Measurements from ENCODE around the gene ABHD14A. TPM values are rescaled to one million over a fixed set of nuclear protein-coding genes. Genes with fewer than 3 reads are reported as not detected.

The ABHD14A gene
- total and polyA plus RNA-seq, 12 donors: 19.3 to 80.1 (median 25.4) TPM

DNA sequence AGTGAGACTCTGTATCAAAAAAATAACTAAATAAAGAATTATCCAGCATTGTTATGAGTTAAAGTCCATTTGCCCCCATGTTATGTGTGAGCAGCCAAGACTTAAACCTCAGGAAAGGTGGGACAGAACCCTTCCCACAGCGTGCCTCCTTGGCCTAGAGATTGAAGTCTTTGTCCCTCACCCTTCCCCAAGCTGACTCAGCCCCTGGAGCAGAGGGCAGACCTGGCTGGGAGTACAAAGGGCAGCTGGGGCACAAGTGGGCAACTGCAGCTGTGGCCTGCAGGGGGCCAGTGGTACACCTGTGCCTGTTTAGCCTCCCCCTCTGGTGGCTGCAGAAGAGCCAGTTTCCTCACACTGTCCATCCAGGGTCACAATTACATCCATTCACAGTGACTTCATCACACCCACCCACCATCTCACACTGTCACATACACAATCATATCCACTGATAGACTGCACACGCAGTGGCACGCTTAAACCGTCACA lies 7.5 kb downstream of the ABHD14A start:
- H3K36me3 ChIP-seq: peaks cover 0 to 6% (median 0%) of the 10 kb centered on the region in 9 donors
- TF ChIP-seq CTCF (IDR thresholded peaks at IDR 0.05): peak in 7 of 9 donors; percentile 39 to 51 (median 44)
- peak overlapping the region; percentile 39 to 80 (median 64) for H3K4me3 ChIP-seq
- no peak for DNase-seq
- 8 to 13% methylated on average over 4 of the region's 4 CpGs for WGBS, 2 donors
- H3K27me3 ChIP-seq: no peaks in the 10 kb centered on the region
- no peaks in the 10 kb centered on the region for H3K9me3 ChIP-seq
- ATAC-seq: peak; percentile 2 to 34 (median 19)
- intact Hi-C loops (cut with DNase I): loop anchor here in 2 of 10 donors (2.0 to 5.0 kb wide), 2 partner anchors 40 kb away; partner anchors contain the start of genes PARP3 (in 2 of the 2) and RRP9 (in 1 of the 2)
- H3K27ac ChIP-seq: peak overlapping the region; percentile 76 to 98 (median 95)
- H3K4me1 ChIP-seq: peaks cover 9 to 35% (median 28%) of the 10 kb centered on the region in 9 donors

DNA sequence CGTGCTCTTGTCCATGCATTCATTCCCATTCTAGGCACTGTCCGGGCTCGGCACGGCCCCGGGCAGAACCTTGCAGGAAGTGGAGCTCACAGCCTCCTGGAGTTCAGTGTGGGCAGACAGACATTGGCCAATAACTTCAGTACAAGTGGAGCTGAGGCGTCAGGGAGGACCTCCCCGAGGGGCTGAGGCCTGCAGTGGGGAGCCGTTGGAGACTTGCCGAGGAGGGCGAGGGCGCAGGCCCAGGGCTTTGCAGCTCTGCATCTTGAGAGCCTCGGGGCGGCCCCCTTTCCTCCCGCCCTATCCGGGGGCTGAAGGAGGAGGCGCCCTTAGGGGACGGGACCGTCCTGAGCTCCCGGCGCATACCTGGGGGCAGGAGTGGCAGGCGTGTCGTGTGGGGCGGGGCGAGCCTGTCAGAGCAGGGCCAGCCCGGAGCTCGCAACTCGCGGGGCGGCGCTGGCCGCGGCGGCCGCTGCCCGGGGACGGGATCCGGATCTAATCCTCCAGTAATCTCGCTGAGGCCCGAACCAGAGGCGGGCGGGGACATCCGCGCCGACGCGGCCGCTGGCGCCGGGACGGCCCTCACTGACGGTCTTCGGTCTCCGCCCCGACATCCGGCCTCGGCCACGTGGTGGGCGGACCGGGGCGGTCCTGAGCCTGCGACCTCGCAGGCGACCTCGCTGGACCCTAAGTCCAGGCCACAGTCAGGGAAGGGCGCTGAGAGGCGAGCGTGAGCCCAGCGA lies 8.1 kb downstream of the ABHD14A start, which contains the start of gene ACY1:
Gene ACY1, plus strand, starts transcription at position 698 of the 740 bp plus-strand sequence. CDS start 530 bp downstream, outside the sequence.
- no peaks in the 10 kb centered on the region for H3K27me3 ChIP-seq
- H3K9me3 ChIP-seq: no peaks in the 10 kb centered on the region
- 0% methylated on average over 46 to 68 of the region's 68 CpGs for WGBS, 2 donors
- DNase-seq (peak; percentile 87 to 91), ATAC-seq (peak; percentile 90 to 95 (median 92))
- H3K4me1 ChIP-seq: peaks cover 9 to 35% (median 28%) of the 10 kb centered on the region in 9 donors
- TF ChIP-seq CTCF (IDR thresholded peaks at IDR 0.05): peak in 1 of 9 donors; percentile 7
- peak within 1 kb of the TSS; percentile 76 to 98 (median 95) for H3K27ac ChIP-seq
- H3K36me3 ChIP-seq: peaks cover 0 to 6% (median 0%) of the 10 kb centered on the region in 9 donors
- intact Hi-C loops (cut with DNase I): loop anchor here in 2 of 10 donors (2.0 to 5.0 kb wide), 2 partner anchors 40 to 41 kb away; partner anchors contain the start of genes PARP3 (in 2 of the 2) and RRP9 (in 1 of the 2)
- peak within 1 kb of the TSS; percentile 39 to 80 (median 64) for H3K4me3 ChIP-seq

- no peak for TF ChIP-seq CTCF (IDR thresholded peaks at IDR 0.05)
- Histone ChIP-seq H3K36me3 (peaks cover 0 to 4% (median 0%) of the 10 kb centered on the region in 9 donors), H3K27me3 (no peaks in the 10 kb centered on the region), H3K4me1 (peaks cover 9 to 36% (median 28%) of the 10 kb centered on the region in 9 donors), H3K9me3 (no peaks in the 10 kb centered on the region), H3K27ac (peak overlapping the region; percentile 76 to 98 (median 95)), H3K4me3 (peak overlapping the region; percentile 39 to 80 (median 64))
- intact Hi-C loops (cut with DNase I): loop anchor here in 2 of 10 donors (2.0 to 5.0 kb wide), 2 partner anchors 41 kb away; partner anchors contain the start of genes PARP3 (in 2 of the 2) and RRP9 (in 1 of the 2)
- DNase-seq (no peak), ATAC-seq (peak in 3 of 8 donors; percentile 0 to 3 (median 2))
- WGBS, 2 donors: 72 to 73% methylated on average over 22 of the region's 22 CpGs
Measured at GRCh38 chr3:51983578-51984268, 8.9 kb downstream of the ABHD14A start.

GRCh38 chr3:51984269-51984647 lies 9.4 kb downstream of the ABHD14A start:
- intact Hi-C loops (cut with DNase I): loop anchor here in 1 of 10 donors (5.0 kb wide), 1 partner anchor 42 kb away; the partner anchor contains the start of genes PARP3 and RRP9
- Histone ChIP-seq H3K9me3 (no peaks in the 10 kb centered on the region), H3K4me1 (peaks cover 9 to 41% (median 32%) of the 10 kb centered on the region in 9 donors), H3K27ac (peak overlapping the region; percentile 76 to 98 (median 95)), H3K4me3 (peak overlapping the region in 2 of 10 donors; percentile 61 to 69), H3K27me3 (no peaks in the 10 kb centered on the region), H3K36me3 (peaks cover 0 to 4% (median 0%) of the 10 kb centered on the region in 9 donors)
- TF ChIP-seq CTCF (IDR thresholded peaks at IDR 0.05): no peak
- DNase-seq: no peak
- no peak for ATAC-seq

All from heart right ventricle (tissue), 16 donors.